Heart right ventricle (tissue), 16 donors: ENCODE data around the gene PCSK2. TPM values are rescaled to one million over a fixed set of nuclear protein-coding genes. Genes with fewer than 3 reads are reported as not detected.

Experiments used
- ATAC-seq, 8 donors: fragments of 200-7000 bp; cut with Tn5 transposase; one replicate each; pipeline ENCODE4 v1.9.1; 2020; ENCODE audit warnings: mild to moderate bottlenecking in 8 of 8, moderate library complexity in 8 of 8, moderate number of reproducible peaks in 1 of 8
- DNase-seq, 2 donors: peaks; one replicate each; pipeline ENCODE4 v3.0.0-alpha.2; 2020
- H3K27ac ChIP-seq, 10 donors: fragments of 200-600 bp; sonication (generic) in 2 of 10; one replicate each; pipeline versions ENCODE4 v1.5.0 to v1.8.0; 2020 to 2022; ENCODE audit warnings: mild to moderate bottlenecking in 3 of 10
- H3K27me3 ChIP-seq, 7 donors: fragments of 200-600 bp; one replicate each; pipeline ENCODE4 v1.8.0; 2021 to 2022; ENCODE audit warnings: mild to moderate bottlenecking in 2 of 7
- H3K36me3 ChIP-seq, 9 donors: fragments of 200-600 bp; sonication (generic) in 1 of 9; one replicate each; pipeline versions ENCODE4 v1.5.0 to v1.8.0; 2020 to 2022; ENCODE audit warnings: mild to moderate bottlenecking in 2 of 9
- H3K4me1 ChIP-seq, 9 donors: fragments of 200-600 bp; sonication (generic) in 1 of 9; one replicate each; pipeline versions ENCODE4 v1.5.0 to v1.8.0; 2020 to 2022; ENCODE audit warnings: mild to moderate bottlenecking in 4 of 9
- H3K4me3 ChIP-seq, 10 donors: fragments of 200-600 bp; sonication (generic) in 2 of 10; one replicate each; pipeline versions ENCODE4 v1.5.0 to v1.8.0; 2020 to 2022; ENCODE audit warnings: mild to moderate bottlenecking in 7 of 10, moderate library complexity in 2 of 10
- H3K9me3 ChIP-seq, 11 donors: fragments of 200-600 bp in 10 of 11; sonication (generic) in 2 of 11; one replicate each; pipeline versions ENCODE4 v1.5.0 to v1.8.0; 2013 to 2022; ENCODE audit warnings: mild to moderate bottlenecking in 2 of 11, control low read depth in 1 of 11, moderate library complexity in 1 of 11
- CTCF ChIP-seq, 9 donors: fragments of 200-600 bp; sonication (generic) in 2 of 9; IDR thresholded peaks; one replicate each; pipeline versions ENCODE4 v1.5.0 to v1.8.0; 2021 to 2022; ENCODE audit warnings: antibody characterized with exemption in 9 of 9, mild to moderate bottlenecking in 5 of 9, moderate library complexity in 1 of 9
- WGBS, 2 donors: extraction: QIAGEN DNeasy Blood & Tissue Kit; methylation state at CpG; one replicate each; pipeline ENCODE4 v1.1.7; 2013; ENCODE audit warnings: inconsistent platforms in 1 of 2; 5-methylcytosine and 5-hydroxymethylcytosine counted together
- intact Hi-C, 10 donors: fragments of 100-400 bp; cut with DNase I; formaldehyde crosslinking; loops; one replicate each; pipeline versions ENCODE4 v1.11.1 to v1.14.2; 2022
- polyA plus RNA-seq, 2 donors: library from polyadenylated mRNA; stranded (reverse); fragments of 200-250 nt; gene quantifications; one replicate each; pipeline ENCODE4 v1.2.3, GENCODE V29; 2013
- total RNA-seq, 10 donors: library from RNA; stranded (reverse); fragmentation: NEBNext Ultra II Directional in 3 of 10; extraction: Animal tissue kit (Norgen Biotek cat#: 25700) in 3 of 10; gene quantifications; one replicate each; pipeline versions ENCODE4 v1.2.1 to v1.2.4, GENCODE V29; 2021 to 2023
- donor health status: Arrhythmogenic right ventricular cardiomyopathy.
- donor health status: ischemic (EF 13 %, LVEDD 7.1; RV severe dilation, severe dysfunction).
- donor health status: healthy with polysubstance abuse.
- donor health status: DM: no; HTN: yes; CAD: no.
- donor health status: DM: no; HTN: no; CAD: no.
- donor health status: ischemic (EF 25% LVEDD 6.9; RV normal size, moderate dysfunction).
- donor health status: ischemic (EF 25% LVEDD 5.7; RV mildly dilated, moderate dysfunction).
- donor health status: healthy.
- donor health status: DM: yes; HTN: yes; CAD: no.
- donor health status: Ischemic cardiomyopathy.
- donor health status: ischemic (EF 35%, LVEDD 5.7; RV mildly dilated, moderate dysfunction).
- donor health status: nonischemic (EF 11% LVEDD 7.7; RV severe dilation, severe dysfunction).
- donor health status: DM: yes; HTN: yes; CAD: no.
- donor health status: PGD.
- donor health status: ischemic (EF 29% LVEDD 5.4; RV normal size, mild dysfunction).
- donor health status: nonischemic (EF 23%, LVEDD 6.1; RV moderate dilation, normal function).

The PCSK2 gene
- total and polyA plus RNA-seq, 12 donors, result 0.09 to 1.4 (median 0.66) TPM; not detected in 1

GRCh38 chr20:17300113-17300512 lies 73.3 kb downstream of the PCSK2 start:
- Histone ChIP-seq H3K4me1 (no peaks in the 10 kb centered on the region), H3K9me3 (peaks cover 0 to 6% (median 0%) of the 10 kb centered on the region in 11 donors), H3K27me3 (no peaks in the 10 kb centered on the region), H3K27ac (no peak overlapping the region), H3K36me3 (no peaks in the 10 kb centered on the region), H3K4me3 (no peak overlapping the region)
- 71 to 72% methylated on average over 2 of the region's 2 CpGs for WGBS, 2 donors
- intact Hi-C loops, result no loop called here
- TF ChIP-seq CTCF (IDR thresholded peaks at IDR 0.05), result no peak
- ATAC-seq (no peak), DNase-seq (no peak)

GRCh38 chr20:17304774-17305173 lies 77.9 kb downstream of the PCSK2 start:
- Histone ChIP-seq H3K36me3 (no peaks in the 10 kb centered on the region), H3K27me3 (no peaks in the 10 kb centered on the region), H3K4me3 (no peak overlapping the region), H3K4me1 (no peaks in the 10 kb centered on the region), H3K27ac (no peak overlapping the region), H3K9me3 (no peaks in the 10 kb centered on the region)
- ATAC-seq, result no peak
- intact Hi-C loops, result no loop called here
- WGBS, 2 donors, result 36% methylated on average over 3 of the region's 3 CpGs
- TF ChIP-seq CTCF (IDR thresholded peaks at IDR 0.05), result no peak
- no peak for DNase-seq

- DNase-seq (no peak), ATAC-seq (no peak)
- Histone ChIP-seq H3K4me3 (no peak overlapping the region), H3K4me1 (no peaks in the 10 kb centered on the region), H3K36me3 (no peaks in the 10 kb centered on the region), H3K9me3 (no peaks in the 10 kb centered on the region), H3K27me3 (no peaks in the 10 kb centered on the region), H3K27ac (no peak overlapping the region)
- no peak for TF ChIP-seq CTCF (IDR thresholded peaks at IDR 0.05)
- 81 to 84% methylated on average over 4 of the region's 4 CpGs for WGBS, 2 donors
- intact Hi-C loops, result no loop called here
Measured at GRCh38 chr20:17306427-17306826, 79.6 kb downstream of the PCSK2 start.

- H3K27ac ChIP-seq, result no peak overlapping the region
- no peak overlapping the region for H3K4me3 ChIP-seq
- H3K4me1 ChIP-seq, result no peaks in the 10 kb centered on the region
- WGBS, 2 donors, result 66 to 67% methylated on average over 5 of the region's 5 CpGs
- peaks cover 0 to 55% (median 31%) of the 10 kb centered on the region in 7 donors for H3K27me3 ChIP-seq
- H3K9me3 ChIP-seq, result peaks cover 0 to 3% (median 0%) of the 10 kb centered on the region in 11 donors
- intact Hi-C loops, result no loop called here
- no peak for DNase-seq
- H3K36me3 ChIP-seq, result no peaks in the 10 kb centered on the region
- no peak for TF ChIP-seq CTCF (IDR thresholded peaks at IDR 0.05)
- ATAC-seq, result no peak
Measured at GRCh38 chr20:17314264-17314663, 87.4 kb downstream of the PCSK2 start.
